ENCODE measurements around the gene QSOX1.

The QSOX1 gene

GRCh38 chr1:180217006-180217405 is 62.3 kb downstream of the QSOX1 start:
- DNase-seq, result no peak

GRCh38 chr1:180218806-180219765 is 64.4 kb downstream of the QSOX1 start:
- no peak for DNase-seq

DNA sequence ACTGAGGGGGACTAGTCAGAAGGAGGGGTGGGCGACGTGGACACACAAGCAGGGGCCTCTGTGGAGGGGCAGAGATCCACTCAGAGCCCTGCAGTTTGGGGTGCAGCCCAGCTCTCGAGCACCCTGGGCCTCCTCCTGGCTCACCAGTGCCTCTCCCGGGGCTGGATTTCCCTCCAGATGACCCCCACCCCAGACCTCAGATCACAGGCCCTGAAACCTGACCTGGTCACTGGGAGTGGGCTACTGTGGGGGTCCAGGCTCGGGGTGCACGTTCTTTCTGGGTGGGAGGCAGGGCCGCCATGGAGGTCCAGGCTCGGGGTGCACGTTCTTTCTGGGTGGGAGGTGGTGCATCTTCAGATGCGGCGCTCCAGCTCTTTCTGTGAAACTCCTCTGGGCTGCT is 65.1 kb downstream of the QSOX1 start:
- DNase-seq, result no peak

DNA sequence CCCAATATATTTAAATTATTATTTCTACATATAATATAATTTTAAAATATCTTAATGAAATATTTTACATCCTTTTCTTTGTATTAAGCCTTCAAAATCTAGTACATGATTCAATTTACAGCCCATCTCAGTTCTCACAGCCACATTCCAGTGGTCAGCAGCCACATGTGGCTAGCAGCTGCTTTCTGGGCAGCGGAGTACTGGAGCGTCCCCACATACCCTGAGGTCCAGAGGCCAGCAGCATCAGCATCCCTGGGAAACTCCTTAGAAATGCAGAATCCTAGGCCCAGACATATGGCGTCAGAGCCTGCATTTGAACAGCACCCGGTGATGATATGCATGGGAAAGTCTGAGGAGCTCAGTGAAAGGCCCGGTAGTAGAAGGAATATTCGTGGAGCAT is 66.8 kb downstream of the QSOX1 start:
- DNase-seq, result no peak

DNA sequence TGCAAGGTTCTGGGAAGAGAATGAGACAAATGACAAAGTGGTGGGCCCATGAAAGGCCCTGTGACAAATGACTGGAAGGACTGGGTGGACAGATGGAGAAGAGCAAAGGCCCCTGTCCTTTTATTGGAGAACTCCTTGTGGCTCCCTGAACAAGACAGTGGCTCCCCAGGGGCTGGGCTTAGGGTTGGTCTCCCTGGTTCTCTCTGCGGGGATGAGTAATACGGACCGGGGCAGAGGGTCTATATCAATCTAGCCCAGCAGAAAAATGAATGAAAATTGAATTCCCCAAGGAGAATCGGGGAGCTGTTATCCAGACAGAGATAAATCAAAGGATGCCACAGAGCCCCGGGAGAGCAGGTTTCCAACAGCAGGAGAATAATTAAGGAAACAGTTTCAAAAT is 70.2 kb downstream of the QSOX1 start:
- no peak for DNase-seq

GRCh38 chr1:180225403-180225802 is 70.7 kb downstream of the QSOX1 start:
- no peak for DNase-seq

DNA sequence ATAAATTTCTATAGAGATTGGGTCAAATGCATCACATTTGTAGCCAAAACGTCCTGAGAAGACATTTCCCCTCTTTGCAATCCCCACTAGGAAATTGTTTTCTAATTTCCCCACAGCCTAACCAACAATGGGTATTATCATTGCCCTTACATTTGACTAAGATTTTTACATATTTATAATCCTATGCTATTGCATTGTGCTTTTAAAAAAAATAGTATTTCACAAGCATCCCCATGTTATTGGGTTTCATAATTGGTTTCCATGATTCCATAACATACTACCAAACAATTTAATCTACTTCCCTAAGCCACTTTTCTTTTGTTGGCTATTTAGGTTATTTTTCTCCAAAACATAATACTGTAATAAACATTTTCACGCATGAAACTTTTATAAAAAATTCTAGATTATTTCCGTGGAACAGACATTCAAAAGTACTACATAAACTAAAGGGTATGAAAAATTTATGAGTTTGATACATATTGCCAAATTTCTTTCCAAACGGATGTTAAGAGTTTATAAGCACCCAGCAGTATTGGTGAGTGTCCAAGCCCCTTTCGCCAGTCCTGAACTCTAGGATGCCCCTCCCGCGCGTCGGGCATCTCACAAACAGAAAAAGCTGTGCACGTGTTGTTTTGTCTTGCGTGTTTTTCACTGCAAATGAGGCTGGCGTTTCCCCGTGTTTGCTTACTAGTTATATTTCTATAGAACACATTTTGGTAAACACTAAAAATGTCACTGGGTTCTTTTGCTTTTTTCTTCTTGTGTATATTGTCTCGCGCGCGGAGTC is 73.4 kb downstream of the QSOX1 start:
- no peak for DNase-seq

DNA sequence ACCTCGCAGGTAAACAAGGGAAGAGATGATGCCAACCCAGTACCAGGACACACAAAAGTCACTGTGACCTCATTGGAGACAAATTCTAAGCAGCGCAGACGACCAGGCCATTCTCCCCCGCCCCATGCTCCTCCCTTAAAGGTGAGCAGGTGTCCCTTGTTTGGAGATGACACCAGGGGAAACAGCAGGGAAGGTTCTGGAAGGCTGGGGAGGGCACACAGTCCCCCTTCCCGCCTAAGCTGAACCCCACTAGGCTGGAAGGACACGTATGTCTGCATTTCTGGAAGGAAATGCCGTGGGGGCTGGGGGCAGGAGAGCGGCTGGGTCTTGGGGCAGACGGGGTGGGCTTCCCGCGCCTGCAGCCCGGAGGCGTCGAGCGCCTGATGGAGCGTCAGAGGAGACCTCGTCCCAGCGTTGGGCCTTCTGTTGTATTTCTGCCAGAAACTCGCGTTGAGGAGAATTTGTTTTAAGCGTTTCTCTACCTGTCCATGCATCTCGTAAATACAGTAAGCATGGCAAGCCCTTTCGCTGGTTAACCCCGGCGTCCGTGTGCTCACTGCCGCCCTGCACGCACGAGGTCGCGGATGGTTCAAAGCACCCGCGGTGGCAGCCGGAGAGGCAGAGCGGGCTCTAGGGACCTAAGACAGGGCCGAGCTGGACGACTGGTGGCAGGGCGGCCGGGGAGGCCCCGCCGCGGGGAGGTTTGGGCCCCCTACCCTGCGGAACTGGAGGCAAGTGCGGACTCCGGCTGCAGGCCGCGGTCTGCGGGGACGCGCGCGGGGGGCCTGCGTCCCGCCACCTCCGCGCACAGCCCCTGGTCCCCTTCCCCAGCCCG is 74.2 kb downstream of the QSOX1 start:
- no peak for DNase-seq

DNA sequence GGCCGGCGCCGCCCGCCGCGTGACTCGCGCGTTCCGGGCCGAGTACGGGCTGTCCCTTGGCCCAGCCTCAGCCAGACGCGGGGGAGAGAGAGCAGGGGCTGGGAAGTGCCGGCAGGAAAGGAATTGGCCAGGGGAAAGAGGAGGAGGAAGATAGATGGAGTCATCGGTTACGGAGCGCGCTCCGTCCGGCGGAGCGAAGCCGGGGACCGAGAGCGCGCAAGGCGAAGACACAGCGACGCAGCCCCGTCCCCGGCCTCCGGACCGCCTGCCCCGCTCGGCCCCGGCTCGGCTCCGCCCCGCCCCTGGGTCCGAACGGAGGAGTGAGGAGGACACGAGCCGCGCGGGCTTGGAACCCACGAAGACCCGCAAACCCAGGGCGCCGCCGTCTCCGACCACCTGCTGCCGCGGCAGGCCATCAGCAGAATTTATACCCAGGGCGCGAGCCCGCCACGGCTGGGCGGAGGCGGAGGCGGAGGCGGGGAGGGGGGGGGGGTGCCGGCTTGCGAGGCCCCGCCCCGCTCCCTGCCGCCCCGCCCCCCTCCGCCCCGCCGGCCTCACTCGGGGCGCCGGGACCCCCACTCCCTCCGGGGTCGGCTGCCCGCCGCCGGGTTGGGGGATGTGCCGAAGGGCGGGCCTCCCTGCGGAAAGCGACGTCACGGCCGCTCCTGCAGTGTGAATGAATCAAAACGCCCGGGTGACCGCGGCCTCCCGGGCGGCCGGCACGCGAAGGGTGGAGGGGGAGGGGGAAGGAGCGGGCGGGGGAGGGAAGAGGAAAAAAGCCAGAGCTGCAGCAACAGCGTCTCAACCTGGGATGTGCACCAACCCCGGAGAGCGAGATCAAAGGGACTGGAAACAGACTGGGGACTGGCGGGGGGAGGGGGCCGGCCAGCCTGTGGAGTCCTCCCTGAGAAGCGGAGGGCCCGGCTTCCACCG is 75.1 kb downstream of the QSOX1 start, which contains the start of gene LHX4:
LHX4 (plus strand) TSS at position 782 of the 933 bp plus-strand sequence. CDS start 266 bp downstream, outside the sequence.
- peak; percentile 28 for DNase-seq

DNA sequence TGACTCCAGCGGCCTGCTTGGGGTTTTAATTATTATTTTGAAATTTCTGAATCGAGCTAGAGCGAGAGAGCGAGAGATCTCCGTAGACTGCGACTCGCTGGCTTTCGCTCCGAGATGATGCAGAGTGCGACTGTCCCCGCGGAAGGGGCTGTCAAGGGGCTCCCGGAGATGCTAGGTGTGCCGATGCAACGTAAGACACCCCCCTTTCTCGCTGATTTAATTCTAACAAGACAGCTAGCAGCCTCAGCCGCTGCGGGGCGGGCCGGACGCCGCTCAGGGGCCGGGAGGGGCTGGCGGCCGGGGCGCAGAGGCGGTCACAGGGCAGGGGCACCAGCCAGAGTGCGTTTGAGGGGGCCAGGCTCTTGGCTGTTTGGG is 75.7 kb downstream of the QSOX1 start:
- DNase-seq, result no peak

DNA sequence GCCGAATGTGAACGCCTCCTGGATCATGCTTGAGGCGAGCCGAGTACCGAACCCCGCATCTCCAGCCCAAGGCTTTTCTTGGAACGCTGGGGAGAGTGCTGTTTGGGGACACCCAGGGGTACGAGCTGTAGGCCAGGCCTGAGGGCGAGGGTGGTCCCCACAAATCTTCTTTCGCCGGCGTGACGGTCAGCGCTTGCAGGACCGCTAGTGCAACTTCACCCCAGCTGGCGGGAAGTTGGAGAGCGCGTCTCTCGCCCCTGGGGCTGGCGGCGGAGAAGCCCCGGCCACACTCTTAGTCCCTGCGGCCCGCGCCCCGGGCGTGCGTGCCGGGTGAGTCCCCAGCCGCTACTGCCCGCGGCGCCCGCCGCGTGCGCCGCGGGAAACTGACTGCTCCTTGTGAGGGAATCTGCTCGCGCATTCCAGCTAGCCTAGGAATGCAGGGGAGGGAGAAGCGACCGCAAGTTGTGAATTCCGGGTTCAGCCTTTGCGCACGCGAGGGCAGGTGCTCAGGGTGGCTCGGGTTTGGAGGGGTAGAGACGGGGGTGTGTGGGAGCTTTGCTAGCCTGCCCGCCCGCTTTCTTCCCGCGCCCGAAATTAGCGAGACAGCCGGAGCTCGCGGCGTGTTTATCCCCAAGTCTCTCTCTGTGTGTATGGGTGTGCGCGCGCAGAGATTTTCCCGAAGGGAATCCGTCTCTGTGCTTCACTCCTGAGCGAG is 76.3 kb downstream of the QSOX1 start:
- DNase-seq, result no peak

GRCh38 chr1:180231506-180231921 is 76.8 kb downstream of the QSOX1 start:
- no peak for DNase-seq

GRCh38 chr1:180231936-180232335 is 77.3 kb downstream of the QSOX1 start:
- no peak for DNase-seq

- no peak for DNase-seq
These were observed 77.9 kb downstream of the QSOX1 start for GRCh38 chr1:180232521-180233043.

DNA sequence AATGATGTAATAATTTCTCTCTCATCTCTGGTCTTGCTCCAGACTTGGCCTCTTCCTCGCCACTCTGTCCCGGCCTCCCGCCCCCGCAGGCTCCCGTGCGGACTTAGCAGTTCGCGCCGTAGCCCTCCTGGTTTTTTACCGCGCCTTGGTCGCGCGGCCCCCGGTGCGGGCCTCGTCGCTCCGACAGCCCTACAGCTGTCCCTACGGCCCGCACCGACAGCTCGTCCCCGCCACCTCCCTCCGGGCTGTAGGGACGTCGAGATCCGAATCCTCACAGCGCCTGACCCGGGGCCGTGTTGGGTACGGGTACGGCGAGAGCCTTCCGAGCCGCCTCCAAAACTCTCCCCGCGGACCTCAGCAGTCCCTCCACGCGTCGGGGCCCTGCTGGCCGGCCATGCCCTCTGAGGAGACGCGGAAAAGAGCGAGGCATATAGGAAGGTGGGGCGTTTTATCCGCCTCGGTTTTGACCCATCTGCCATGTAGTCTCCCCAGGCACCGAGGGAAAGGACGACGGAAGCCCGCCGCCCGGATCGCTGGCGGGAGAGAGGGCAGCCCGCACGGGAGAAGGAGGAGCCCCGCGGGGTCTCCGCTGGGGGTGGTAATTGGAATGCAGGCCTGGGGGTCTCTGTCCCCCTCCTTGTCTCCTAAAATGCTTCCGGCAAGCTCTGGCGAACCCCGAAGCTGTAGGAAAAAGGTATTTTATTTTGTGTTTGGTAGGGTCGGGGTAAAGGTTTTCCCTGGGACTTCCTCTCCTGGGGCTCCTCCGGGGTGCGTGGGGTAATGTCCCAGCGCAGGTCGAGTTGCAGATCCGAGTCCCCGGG is 78.7 kb downstream of the QSOX1 start:
- no peak for DNase-seq

DNA sequence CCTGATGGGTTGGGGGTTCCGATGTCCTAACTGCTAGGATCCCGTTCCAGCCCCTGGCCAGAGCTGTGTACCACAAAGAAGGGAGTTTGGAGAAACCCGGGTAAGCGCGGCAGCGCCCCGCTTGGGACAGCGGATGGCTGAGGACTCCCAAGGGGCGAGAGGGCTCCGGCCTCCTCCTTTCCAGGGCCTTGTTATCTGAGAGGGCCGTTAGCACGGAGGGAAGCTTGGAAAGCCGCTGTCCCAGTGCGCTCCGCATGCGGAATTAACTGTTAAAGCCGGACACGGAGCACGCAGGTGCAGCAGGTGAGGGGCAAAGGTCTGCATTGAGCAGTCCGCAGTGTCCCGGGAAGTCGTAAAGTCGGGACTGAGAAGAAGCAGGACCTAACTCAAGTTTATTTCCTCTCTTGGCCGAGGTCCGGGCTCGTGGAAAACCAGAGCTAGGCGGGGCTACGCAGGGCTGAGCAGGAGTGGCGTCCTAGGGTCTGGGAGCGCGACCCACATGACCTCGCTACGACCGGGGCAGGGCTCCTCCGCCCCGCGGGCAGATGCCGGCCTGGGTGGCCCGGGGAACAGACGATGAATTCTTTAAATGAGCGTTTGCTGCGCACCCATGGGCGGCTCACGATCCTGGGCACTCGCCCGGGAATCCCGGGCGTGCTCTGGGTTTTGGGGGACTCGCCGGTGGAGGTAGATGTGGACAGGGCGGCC is 79.9 kb downstream of the QSOX1 start:
- DNase-seq, result no peak

- DNase-seq, result no peak
These were observed 80.4 kb downstream of the QSOX1 start for GRCh38 chr1:180235077-180235501.

- DNase-seq, result no peak
These were observed 81.0 kb downstream of the QSOX1 start for GRCh38 chr1:180235502-180236239.
